HG02938 (cell line): Measurements from ENCODE around the gene MICAL3.

ENCODE experiments used
- ATAC-seq: cut with Tn5 transposase; IDR thresholded peaks from one replicate; pipeline ENCODE4 v1.9.1; 2021; ENCODE audit warnings: mild to moderate bottlenecking, moderate library complexity; ENCODE audit not compliant: unreplicated experiment

The MICAL3 gene

GRCh38 chr22:17847360-17848078 lies 176.8 kb downstream of the MICAL3 start:
- ATAC-seq = no peak

- ATAC-seq = no peak
Measured at GRCh38 chr22:17846326-17846992, 177.9 kb downstream of the MICAL3 start.

GRCh38 chr22:17845790-17846189 lies 178.6 kb downstream of the MICAL3 start:
- ATAC-seq = no peak

- ATAC-seq = no peak
Measured at GRCh38 chr22:17845327-17845726, 179.0 kb downstream of the MICAL3 start.

- ATAC-seq = no peak
Measured at GRCh38 chr22:17844150-17844549, 180.2 kb downstream of the MICAL3 start.

GRCh38 chr22:17842386-17842785 lies 182.0 kb downstream of the MICAL3 start:
- no peak for ATAC-seq

GRCh38 chr22:17841836-17842235 lies 182.5 kb downstream of the MICAL3 start:
- no peak for ATAC-seq

- ATAC-seq = no peak
Measured at GRCh38 chr22:17838180-17838865, 186.0 kb downstream of the MICAL3 start.

- ATAC-seq = no peak
Measured at GRCh38 chr22:17836992-17837742, 187.2 kb downstream of the MICAL3 start.

- no peak for ATAC-seq
Measured at GRCh38 chr22:17835256-17835655, 189.1 kb downstream of the MICAL3 start.

- no peak for ATAC-seq
Measured at GRCh38 chr22:17833489-17833888, 190.9 kb downstream of the MICAL3 start.

- no peak for ATAC-seq
Measured at GRCh38 chr22:17832665-17833064, 191.7 kb downstream of the MICAL3 start.

GRCh38 chr22:17831501-17832251 lies 192.7 kb downstream of the MICAL3 start:
- no peak for ATAC-seq

- no peak for ATAC-seq
Measured at GRCh38 chr22:17830043-17830961, 194.1 kb downstream of the MICAL3 start.

GRCh38 chr22:17829695-17830042 lies 194.7 kb downstream of the MICAL3 start:
- ATAC-seq = no peak

- ATAC-seq = no peak
Measured at GRCh38 chr22:17828502-17829080, 195.8 kb downstream of the MICAL3 start.

- no peak for ATAC-seq
Measured at GRCh38 chr22:17827466-17827865, 196.9 kb downstream of the MICAL3 start.

GRCh38 chr22:17825876-17826550 lies 198.3 kb downstream of the MICAL3 start:
- ATAC-seq = no peak

- no peak for ATAC-seq
Measured at GRCh38 chr22:17824457-17824856, 199.9 kb downstream of the MICAL3 start.
